ENCODE measurements around the gene CST9. TPM values are rescaled to one million over a fixed set of nuclear protein-coding genes. Genes with fewer than 3 reads are reported as not detected.
A peak's percentile ranks its signal among the peaks of the same experiment; 100 is the strongest.

Gene CST9
- total RNA-seq, 4 donors from 2014 or later = 0.28 TPM; not detected in 3

GRCh38 chr20:23631981-23632710 lies 26.4 kb upstream of the CST9 start:
- ATAC-seq (ENCODE audit: low FRiP score) (no peak), DNase-seq (ENCODE audit: low spot score) (no peak)
- no peak for TF ChIP-seq CTCF (IDR thresholded peaks at IDR 0.05)

GRCh38 chr20:23631226-23631822 lies 25.6 kb upstream of the CST9 start:
- DNase-seq (ENCODE audit: low spot score) (no peak), ATAC-seq (ENCODE audit: low FRiP score) (no peak)
- TF ChIP-seq CTCF (IDR thresholded peaks at IDR 0.05) = no peak

DNA sequence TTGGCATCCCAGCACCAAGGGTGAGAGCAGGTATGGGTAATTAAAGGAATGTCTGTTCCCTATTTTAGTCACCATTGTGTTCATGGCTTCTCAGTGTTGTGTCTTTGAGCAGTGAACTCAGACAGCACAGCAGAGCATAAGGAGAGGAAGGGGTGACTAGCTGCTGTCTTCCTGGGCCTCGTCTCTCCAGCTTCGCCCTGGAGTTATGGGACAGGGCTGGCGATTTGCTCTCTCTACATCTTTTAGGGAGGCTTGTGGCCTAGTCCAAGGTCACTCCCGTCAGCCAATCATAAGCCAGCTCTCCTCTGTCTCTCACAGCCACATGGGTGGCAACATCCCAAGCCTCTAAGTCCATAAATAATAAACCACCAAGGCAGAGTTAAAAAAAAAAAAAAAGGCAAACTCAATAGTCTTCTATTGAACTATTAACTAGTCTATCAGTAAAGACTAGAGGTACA lies 24.7 kb upstream of the CST9 start:
- DNase-seq (ENCODE audit: low spot score) (no peak), ATAC-seq (ENCODE audit: low FRiP score) (no peak)
- no peak for TF ChIP-seq CTCF (IDR thresholded peaks at IDR 0.05)

DNA sequence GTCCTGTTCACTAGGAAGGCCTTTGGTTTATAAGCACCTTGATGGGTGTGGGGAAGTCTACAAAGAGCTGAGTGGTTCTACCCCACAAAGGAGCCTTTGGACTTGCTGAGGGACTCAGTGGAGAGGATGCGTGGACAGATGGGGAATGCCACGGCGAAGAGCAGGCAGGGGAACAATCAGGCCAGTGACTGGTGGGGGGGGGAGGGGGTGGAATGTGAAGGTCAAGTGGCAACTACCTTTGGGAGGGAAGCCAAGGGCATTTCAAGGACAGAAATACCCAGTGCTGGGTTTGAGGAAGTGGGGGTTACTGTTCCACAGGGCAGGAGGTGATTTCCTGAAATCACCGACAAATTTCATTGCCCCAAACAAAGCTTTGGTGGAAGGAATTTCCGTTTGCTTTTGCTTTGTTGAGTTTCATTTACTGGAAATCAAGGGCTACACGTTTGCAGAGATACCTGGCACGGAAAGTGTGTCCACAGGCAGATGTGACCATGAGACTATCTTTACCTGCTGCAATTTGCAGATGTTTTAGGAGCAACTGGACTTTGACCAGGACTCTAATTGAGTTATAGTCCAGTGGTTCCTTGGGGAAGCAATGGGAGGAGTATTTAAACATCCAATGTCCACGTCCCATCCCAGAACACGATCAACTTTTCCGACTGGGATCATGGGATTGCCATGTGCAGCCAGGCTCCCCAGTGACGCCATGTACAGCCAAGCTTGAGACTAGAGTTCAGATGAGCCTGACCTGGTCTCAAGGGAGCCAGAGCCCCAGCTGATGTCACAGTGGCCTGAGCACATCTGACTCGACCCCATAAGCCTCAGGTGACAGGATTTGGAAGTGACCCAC lies 24.1 kb upstream of the CST9 start:
- no peak for TF ChIP-seq CTCF (IDR thresholded peaks at IDR 0.05)
- ATAC-seq (ENCODE audit: low FRiP score) (no peak), DNase-seq (ENCODE audit: low spot score) (no peak)

GRCh38 chr20:23629017-23629541 lies 23.4 kb upstream of the CST9 start:
- DNase-seq (ENCODE audit: low spot score) (no peak), ATAC-seq (ENCODE audit: low FRiP score) (peak; percentile 63)
- no peak for TF ChIP-seq CTCF (IDR thresholded peaks at IDR 0.05)

- ATAC-seq (ENCODE audit: low FRiP score) (no peak), DNase-seq (ENCODE audit: low spot score) (no peak)
- TF ChIP-seq CTCF (IDR thresholded peaks at IDR 0.05) = no peak
Observed at GRCh38 chr20:23628402-23629016, 22.8 kb upstream of the CST9 start.

Measured in omental fat pad (tissue), 4 donors.